Esophagus squamous epithelium (tissue), 4 donors: ENCODE data around the gene ZEB2.

Source experiments
- POLR2A ChIP-seq, 4 donors: fragments of 450-650 bp; IDR thresholded peaks; one replicate each; pipeline ENCODE4 v1.6.1; 2017; ENCODE audit warnings: antibody characterized with exemption in 4 of 4, mild to moderate bottlenecking in 4 of 4, moderate library complexity in 3 of 4
- TF ChIP-seq, protein P1 (sequence below), 6 experiments: fragments of 450-650 bp in 4 of 6; fragments of 200-600 bp in 2 of 6; sonication (generic) in 2 of 6; IDR thresholded peaks; one replicate each; pipeline ENCODE4 v1.5.1; 2016 to 2019; ENCODE audit warnings: antibody characterized with exemption in 6 of 6, mild to moderate bottlenecking in 4 of 6, moderate library complexity in 4 of 6

DNA sequence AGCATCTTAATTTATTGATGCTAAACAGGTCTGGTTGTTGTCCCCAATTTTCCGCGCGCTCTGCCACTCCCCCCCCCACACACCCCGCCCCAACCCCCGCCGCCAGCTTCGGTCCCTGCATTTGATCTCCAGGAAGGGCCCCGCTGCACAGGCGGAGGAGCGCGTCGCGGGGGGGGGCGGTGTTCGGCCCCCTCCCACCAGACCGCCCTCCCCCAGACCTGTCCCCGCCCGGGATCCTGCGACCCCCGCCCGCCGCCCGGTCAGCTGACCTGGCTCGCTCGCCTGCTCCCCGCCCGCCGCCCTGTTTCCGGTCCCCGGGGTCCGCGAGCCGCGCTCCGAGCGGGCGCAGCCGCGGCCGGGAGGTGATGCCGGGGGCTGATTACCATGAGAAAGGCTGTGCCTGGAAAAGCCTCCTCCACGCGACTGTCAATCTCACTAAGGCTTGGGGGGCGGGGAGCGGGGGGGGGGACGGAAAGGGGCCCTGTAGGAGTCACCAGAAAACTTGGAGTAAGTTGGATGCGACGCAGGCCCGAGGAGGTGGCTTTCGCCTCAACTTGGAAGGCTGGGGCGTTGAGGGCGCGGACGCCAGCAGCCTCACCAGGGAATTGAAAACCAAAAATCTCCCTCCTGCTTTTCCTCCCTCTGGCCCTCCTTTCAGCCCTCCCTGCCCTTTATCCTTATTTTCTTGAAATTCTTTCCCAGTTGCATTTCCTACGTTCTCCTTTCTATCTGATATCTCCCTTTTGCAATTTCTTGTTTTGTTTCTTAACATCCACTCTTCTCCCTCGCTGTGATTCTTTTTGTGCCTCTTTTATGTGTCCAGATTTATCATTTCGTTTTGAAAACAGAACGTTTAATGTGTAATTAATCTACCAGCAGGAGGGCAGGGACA, 4.4 kb upstream of the ZEB2 start:
- no peak for TF ChIP-seq POLR2A (IDR thresholded peaks at IDR 0.05)
- TF ChIP-seq, protein P1, sequence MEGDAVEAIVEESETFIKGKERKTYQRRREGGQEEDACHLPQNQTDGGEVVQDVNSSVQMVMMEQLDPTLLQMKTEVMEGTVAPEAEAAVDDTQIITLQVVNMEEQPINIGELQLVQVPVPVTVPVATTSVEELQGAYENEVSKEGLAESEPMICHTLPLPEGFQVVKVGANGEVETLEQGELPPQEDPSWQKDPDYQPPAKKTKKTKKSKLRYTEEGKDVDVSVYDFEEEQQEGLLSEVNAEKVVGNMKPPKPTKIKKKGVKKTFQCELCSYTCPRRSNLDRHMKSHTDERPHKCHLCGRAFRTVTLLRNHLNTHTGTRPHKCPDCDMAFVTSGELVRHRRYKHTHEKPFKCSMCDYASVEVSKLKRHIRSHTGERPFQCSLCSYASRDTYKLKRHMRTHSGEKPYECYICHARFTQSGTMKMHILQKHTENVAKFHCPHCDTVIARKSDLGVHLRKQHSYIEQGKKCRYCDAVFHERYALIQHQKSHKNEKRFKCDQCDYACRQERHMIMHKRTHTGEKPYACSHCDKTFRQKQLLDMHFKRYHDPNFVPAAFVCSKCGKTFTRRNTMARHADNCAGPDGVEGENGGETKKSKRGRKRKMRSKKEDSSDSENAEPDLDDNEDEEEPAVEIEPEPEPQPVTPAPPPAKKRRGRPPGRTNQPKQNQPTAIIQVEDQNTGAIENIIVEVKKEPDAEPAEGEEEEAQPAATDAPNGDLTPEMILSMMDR (IDR thresholded peaks at IDR 0.05), result no peak
